ENCODE measurements around the gene NT5M. TPM values are rescaled to one million over a fixed set of nuclear protein-coding genes. Genes with fewer than 3 reads are reported as not detected.

The NT5M gene
- total RNA-seq, 4 donors from 2014 or later, result 1.5 TPM; not detected in 3

DNA sequence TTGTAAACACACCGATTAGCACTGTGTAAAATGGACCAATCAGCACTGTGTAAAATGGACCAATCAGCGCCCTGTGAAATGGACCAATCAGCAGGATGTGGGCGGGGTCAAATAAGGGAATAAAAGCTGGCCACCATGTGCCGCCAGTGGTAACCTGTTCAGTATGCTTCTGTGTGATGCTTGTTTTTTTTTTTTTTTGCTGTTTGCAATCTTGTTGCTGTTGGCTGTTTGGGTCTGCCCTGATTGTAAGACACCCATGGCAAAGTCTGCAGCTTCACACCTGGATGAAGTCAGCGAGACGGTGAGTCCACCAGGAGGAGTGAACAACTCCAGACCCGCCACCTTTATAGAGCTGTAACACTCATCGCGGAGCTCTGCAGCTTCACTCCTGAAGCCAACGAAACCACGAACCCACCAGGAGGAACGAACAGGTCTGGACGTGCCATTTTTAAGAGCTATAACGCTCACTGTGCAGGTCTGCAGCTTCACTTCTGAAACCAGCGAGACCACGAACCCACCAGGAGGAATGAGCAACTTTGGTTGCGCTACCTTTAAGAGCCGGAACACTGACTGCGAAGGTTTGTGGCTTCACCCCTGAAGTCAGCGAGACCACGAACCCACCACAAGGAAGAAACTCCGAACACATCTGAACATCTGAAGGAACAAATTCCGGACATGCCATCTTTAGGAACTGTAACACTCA is 88.6 kb downstream of the NT5M start:
- peak in 2 of 3 donors; percentile 73 to 76 for DNase-seq
- no peak for TF ChIP-seq POLR2A (IDR thresholded peaks at IDR 0.05)
- TF ChIP-seq, protein P1, sequence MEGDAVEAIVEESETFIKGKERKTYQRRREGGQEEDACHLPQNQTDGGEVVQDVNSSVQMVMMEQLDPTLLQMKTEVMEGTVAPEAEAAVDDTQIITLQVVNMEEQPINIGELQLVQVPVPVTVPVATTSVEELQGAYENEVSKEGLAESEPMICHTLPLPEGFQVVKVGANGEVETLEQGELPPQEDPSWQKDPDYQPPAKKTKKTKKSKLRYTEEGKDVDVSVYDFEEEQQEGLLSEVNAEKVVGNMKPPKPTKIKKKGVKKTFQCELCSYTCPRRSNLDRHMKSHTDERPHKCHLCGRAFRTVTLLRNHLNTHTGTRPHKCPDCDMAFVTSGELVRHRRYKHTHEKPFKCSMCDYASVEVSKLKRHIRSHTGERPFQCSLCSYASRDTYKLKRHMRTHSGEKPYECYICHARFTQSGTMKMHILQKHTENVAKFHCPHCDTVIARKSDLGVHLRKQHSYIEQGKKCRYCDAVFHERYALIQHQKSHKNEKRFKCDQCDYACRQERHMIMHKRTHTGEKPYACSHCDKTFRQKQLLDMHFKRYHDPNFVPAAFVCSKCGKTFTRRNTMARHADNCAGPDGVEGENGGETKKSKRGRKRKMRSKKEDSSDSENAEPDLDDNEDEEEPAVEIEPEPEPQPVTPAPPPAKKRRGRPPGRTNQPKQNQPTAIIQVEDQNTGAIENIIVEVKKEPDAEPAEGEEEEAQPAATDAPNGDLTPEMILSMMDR (IDR thresholded peaks at IDR 0.05), result no peak
- Histone ChIP-seq H3K27ac (peak overlapping the region in 1 of 4 donors; percentile 63), H3K36me3 (no peaks in the 10 kb centered on the region), H3K4me3 (peak overlapping the region in 3 of 4 donors; percentile 9 to 35 (median 16)), H3K27me3 (no peaks in the 10 kb centered on the region), H3K4me1 (peaks cover 0 to 5% (median 0%) of the 10 kb centered on the region in 4 donors), H3K9me3 (no peaks in the 10 kb centered on the region)

GRCh38 chr17:17393976-17394375 is 90.8 kb downstream of the NT5M start:
- Histone ChIP-seq H3K4me1 (no peaks in the 10 kb centered on the region), H3K27ac (no peak overlapping the region), H3K9me3 (no peaks in the 10 kb centered on the region), H3K36me3 (no peaks in the 10 kb centered on the region), H3K27me3 (no peaks in the 10 kb centered on the region), H3K4me3 (no peak overlapping the region)
- DNase-seq, result no peak
- TF ChIP-seq, protein P1 (IDR thresholded peaks at IDR 0.05), result no peak
- no peak for TF ChIP-seq POLR2A (IDR thresholded peaks at IDR 0.05)

- Histone ChIP-seq H3K4me3 (no peak overlapping the region), H3K4me1 (no peaks in the 10 kb centered on the region), H3K9me3 (no peaks in the 10 kb centered on the region), H3K36me3 (no peaks in the 10 kb centered on the region), H3K27me3 (no peaks in the 10 kb centered on the region), H3K27ac (no peak overlapping the region)
- no peak for DNase-seq
- TF ChIP-seq, protein P1 (IDR thresholded peaks at IDR 0.05), result no peak
- no peak for TF ChIP-seq POLR2A (IDR thresholded peaks at IDR 0.05)
Measured at GRCh38 chr17:17394494-17394893, 91.3 kb downstream of the NT5M start.

DNA sequence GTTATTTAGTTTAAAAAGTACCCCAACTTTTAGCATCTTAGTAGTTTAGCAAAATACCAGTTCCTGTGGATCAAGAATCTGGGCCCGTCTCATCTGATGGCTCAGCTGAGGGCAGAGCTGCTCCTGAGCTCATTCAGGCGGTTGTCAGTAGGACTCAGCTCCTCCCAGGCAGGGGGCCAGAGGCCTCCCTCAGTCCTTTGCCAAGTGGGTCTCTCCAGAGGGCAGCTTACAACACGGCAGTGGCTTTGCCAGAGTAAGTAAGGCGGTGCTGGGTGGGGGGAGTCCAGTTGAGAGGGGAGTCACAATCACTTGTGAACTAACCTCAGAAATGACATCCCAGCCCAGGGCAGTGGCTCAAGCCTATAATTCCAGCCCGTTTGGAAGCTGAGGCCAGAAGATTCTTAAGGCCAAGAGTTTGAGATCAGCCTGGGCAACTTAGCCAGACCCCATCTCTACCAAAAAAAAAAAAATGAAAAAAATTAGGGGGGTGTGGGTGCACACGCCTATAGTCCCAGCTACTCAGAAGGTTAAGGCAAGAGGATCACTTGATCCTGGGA is 92.2 kb downstream of the NT5M start:
- TF ChIP-seq POLR2A (IDR thresholded peaks at IDR 0.05), result no peak
- TF ChIP-seq, protein P1 (IDR thresholded peaks at IDR 0.05), result no peak
- no peaks in the 10 kb centered on the region for H3K36me3 ChIP-seq

DNA sequence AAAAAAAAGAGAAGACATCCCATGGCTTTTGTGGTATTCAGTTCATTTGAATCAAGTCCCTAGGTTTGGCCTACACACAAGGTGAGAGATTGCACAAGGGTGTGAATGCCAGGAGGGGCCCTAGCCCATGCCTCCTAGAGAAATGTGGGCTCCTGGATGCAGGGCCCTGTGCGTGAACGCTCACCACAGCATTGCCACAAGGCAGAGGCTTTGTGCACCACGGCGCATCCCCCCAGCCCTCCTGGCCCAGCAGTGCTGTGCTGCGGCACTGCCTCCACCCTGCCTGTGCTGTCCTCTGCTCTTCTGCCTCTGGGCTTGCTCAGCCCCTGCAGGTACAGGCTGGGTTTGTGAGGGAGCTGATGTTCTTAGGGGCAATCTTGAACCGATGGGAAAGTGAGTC is 92.7 kb downstream of the NT5M start:
- H3K4me3 ChIP-seq, result no peak overlapping the region

More for the DNA sequence above, 92.2 kb downstream of the NT5M start:
- Histone ChIP-seq H3K9me3 (no peaks in the 10 kb centered on the region), H3K4me3 (no peak overlapping the region), H3K27me3 (no peaks in the 10 kb centered on the region), H3K27ac (no peak overlapping the region), H3K4me1 (no peaks in the 10 kb centered on the region)
- no peak for DNase-seq

More for the DNA sequence above, 92.7 kb downstream of the NT5M start:
- DNase-seq, result no peak
- H3K36me3 ChIP-seq, result no peaks in the 10 kb centered on the region
- no peaks in the 10 kb centered on the region for H3K4me1 ChIP-seq
- no peak overlapping the region for H3K27ac ChIP-seq
- TF ChIP-seq POLR2A (IDR thresholded peaks at IDR 0.05), result no peak
- TF ChIP-seq, protein P1 (IDR thresholded peaks at IDR 0.05), result no peak
- H3K9me3 ChIP-seq, result no peaks in the 10 kb centered on the region
- H3K27me3 ChIP-seq, result no peaks in the 10 kb centered on the region

Other genes with a start within 250 kb of the NT5M start
- 1 to 10 TPM in 2 of 4 donors, not detected in 2; 1.6 to 3.5 TPM for gene PLD6, start 97.0 kb upstream of the NT5M start, total RNA-seq
- gene FLCN, start 66.2 kb upstream of the NT5M start, total RNA-seq, result 100 to 1,000 TPM; 186 to 243 (median 210) TPM
- gene COPS3, start 22.1 kb upstream of the NT5M start, total RNA-seq, result 10 to 100 TPM; 21.4 to 36.3 (median 29.4) TPM
- gene MED9, start 173.6 kb downstream of the NT5M start, total RNA-seq, result 10 to 100 TPM in 3 of 4 donors, 1 to 10 TPM in 1; 8.3 to 42.4 (median 19.4) TPM
- gene RASD1, start 193.0 kb downstream of the NT5M start, total RNA-seq, result 10 to 100 TPM; 15.0 to 32.2 (median 25.1) TPM

Data from Peyer's patch (tissue), 4 donors.